Skeletal muscle satellite cell (primary cell): ENCODE measurements around the gene RECK.
"Not testable (repeated sequence)": the region's sequence is repeated elsewhere in the genome, so short reads cannot be mapped to it uniquely, and the experiment has no call there.

Experiments used
- H3K27me3 ChIP-seq: 2 replicates; pipeline ENCODE4 v1.7.0; 2013; ENCODE audit warnings: low read length; ENCODE audit not compliant: control insufficient read depth, insufficient read depth
- H3K36me3 ChIP-seq: 2 replicates; pipeline ENCODE4 v1.7.0; 2013; ENCODE audit warnings: mild to moderate bottlenecking, control low read depth, low read length; ENCODE audit not compliant: insufficient read depth
- H3K4me1 ChIP-seq: 2 replicates; pipeline ENCODE4 v1.7.0; 2013; ENCODE audit warnings: low read length; ENCODE audit not compliant: control insufficient read depth, insufficient read depth
- H3K4me2 ChIP-seq: 2 replicates; pipeline ENCODE4 v1.7.0; 2013; ENCODE audit warnings: mild to moderate bottlenecking, low read length
- H3K4me3 ChIP-seq: 2 replicates; pipeline ENCODE4 v1.7.0; 2013; ENCODE audit warnings: low read length
- H3K9ac ChIP-seq: 2 replicates; pipeline ENCODE4 v1.7.0; 2013; ENCODE audit warnings: mild to moderate bottlenecking, low read depth, low read length, moderate library complexity
- H3K9me3 ChIP-seq: replicated peaks from 2 replicates; pipeline ENCODE4 v1.7.0; 2013; ENCODE audit warnings: mild to moderate bottlenecking, control low read depth, low read length

The RECK gene

GRCh38 chr9:36120705-36121104 lies 84.0 kb downstream of the RECK start:
- H3K9ac ChIP-seq: no peak overlapping the region
- H3K4me1 ChIP-seq: no peaks in the 10 kb centered on the region
- peaks cover 71% of the 10 kb centered on the region for H3K36me3 ChIP-seq
- H3K4me3 ChIP-seq: no peak overlapping the region
- H3K4me2 ChIP-seq: no peak overlapping the region
- H3K9me3 ChIP-seq: no peaks in the 10 kb centered on the region
- H3K27me3 ChIP-seq: no peaks in the 10 kb centered on the region

GRCh38 chr9:36121971-36122370 lies 85.3 kb downstream of the RECK start:
- peaks cover 66% of the 10 kb centered on the region for H3K36me3 ChIP-seq
- no peaks in the 10 kb centered on the region for H3K9me3 ChIP-seq
- no peak overlapping the region for H3K4me2 ChIP-seq
- no peak overlapping the region for H3K9ac ChIP-seq
- no peak overlapping the region for H3K4me3 ChIP-seq
- H3K27me3 ChIP-seq: no peaks in the 10 kb centered on the region
- no peaks in the 10 kb centered on the region for H3K4me1 ChIP-seq

GRCh38 chr9:36123515-36123914 lies 86.8 kb downstream of the RECK start:
- Histone ChIP-seq H3K36me3 (peaks cover 56% of the 10 kb centered on the region), H3K9ac (no peak overlapping the region), H3K27me3 (no peaks in the 10 kb centered on the region), H3K9me3 (no peaks in the 10 kb centered on the region), H3K4me2 (no peak overlapping the region), H3K4me3 (no peak overlapping the region), H3K4me1 (no peaks in the 10 kb centered on the region)

- H3K4me1 ChIP-seq: no peaks in the 10 kb centered on the region
Observed at GRCh38 chr9:36125062-36125855, 88.5 kb downstream of the RECK start.

GRCh38 chr9:36126016-36126730 lies 89.5 kb downstream of the RECK start:
- H3K9me3 ChIP-seq: no peaks in the 10 kb centered on the region
- no peaks in the 10 kb centered on the region for H3K4me1 ChIP-seq
- H3K4me2 ChIP-seq: no peak overlapping the region
- no peak overlapping the region for H3K9ac ChIP-seq
- no peak overlapping the region for H3K4me3 ChIP-seq
- H3K27me3 ChIP-seq: no peaks in the 10 kb centered on the region
- peaks cover 36% of the 10 kb centered on the region for H3K36me3 ChIP-seq

More at GRCh38 chr9:36125062-36125855, 88.5 kb downstream of the RECK start:
- H3K36me3 ChIP-seq: peaks cover 45% of the 10 kb centered on the region
- no peak overlapping the region for H3K9ac ChIP-seq
- no peak overlapping the region for H3K4me2 ChIP-seq
- H3K9me3 ChIP-seq: no peaks in the 10 kb centered on the region
- no peaks in the 10 kb centered on the region for H3K27me3 ChIP-seq
- H3K4me3 ChIP-seq: no peak overlapping the region

DNA sequence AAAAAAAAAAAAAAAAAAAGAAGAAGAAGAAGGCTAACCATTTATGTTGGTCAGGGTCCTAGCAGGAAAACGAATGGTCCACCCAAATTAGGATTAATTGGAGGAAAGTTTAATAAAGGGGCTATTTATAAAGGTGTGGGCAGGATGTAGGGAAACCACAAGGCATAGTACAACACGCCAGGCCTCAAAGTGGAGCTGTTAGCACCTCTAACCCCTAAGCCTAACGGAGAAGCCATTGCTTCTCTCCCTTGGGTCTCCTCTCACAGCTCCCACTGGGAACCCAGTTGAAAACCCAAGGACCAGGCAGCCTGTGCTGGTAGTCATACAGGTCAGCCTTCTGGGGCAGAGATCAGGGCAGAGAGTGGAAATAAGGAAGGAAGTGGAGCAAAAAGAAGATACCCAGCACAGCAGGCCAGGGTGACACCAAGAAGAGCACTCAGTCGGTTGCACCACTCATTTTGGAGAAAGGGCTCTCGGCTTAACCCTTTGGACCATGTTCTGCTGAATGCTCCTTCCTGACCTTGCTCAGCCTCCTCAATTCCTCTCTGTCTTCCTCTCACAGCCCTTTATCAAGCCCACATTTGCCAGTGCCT lies 91.0 kb downstream of the RECK start:
- Histone ChIP-seq H3K4me2 (no peak overlapping the region), H3K9ac (no peak overlapping the region), H3K27me3 (no peaks in the 10 kb centered on the region), H3K9me3 (no peaks in the 10 kb centered on the region), H3K4me3 (no peak overlapping the region), H3K36me3 (peaks cover 22% of the 10 kb centered on the region), H3K4me1 (peaks cover 9% of the 10 kb centered on the region)

- peaks cover 16% of the 10 kb centered on the region for H3K36me3 ChIP-seq
- H3K4me2 ChIP-seq: no peak overlapping the region
- H3K27me3 ChIP-seq: no peaks in the 10 kb centered on the region
- peaks cover 10% of the 10 kb centered on the region for H3K4me1 ChIP-seq
- no peak overlapping the region for H3K9ac ChIP-seq
- no peaks in the 10 kb centered on the region for H3K9me3 ChIP-seq
- H3K4me3 ChIP-seq: no peak overlapping the region
Observed at GRCh38 chr9:36128349-36128748, 91.6 kb downstream of the RECK start.

DNA sequence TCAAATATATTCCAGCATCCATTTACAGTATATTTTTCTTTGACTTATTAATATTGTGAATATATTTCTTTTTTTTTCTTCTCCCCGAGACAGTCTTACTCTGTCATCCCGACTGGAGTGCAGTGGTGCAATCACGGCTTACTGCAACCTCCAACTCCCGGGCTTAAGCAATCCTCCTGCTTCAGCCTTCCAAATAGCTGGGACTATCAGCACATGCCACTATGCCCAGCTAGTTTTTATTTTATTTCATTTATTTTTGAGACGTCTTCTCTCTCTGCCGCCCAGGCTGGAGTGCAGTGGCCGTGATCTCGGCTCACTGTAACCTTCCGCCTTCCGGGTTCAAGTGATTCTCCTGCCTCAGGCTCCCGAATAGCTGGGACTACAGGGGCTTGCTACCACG lies 92.4 kb downstream of the RECK start:
- Histone ChIP-seq H3K4me3 (no peak overlapping the region), H3K4me1 (peaks cover 10% of the 10 kb centered on the region), H3K36me3 (peaks cover 13% of the 10 kb centered on the region), H3K4me2 (no peak overlapping the region), H3K9ac (no peak overlapping the region), H3K27me3 (no peaks in the 10 kb centered on the region), H3K9me3 (no peaks in the 10 kb centered on the region)

GRCh38 chr9:36131666-36132065 lies 95.0 kb downstream of the RECK start:
- H3K4me1 ChIP-seq: peaks cover 17% of the 10 kb centered on the region
- H3K27me3 ChIP-seq: not testable (repeated sequence)

DNA sequence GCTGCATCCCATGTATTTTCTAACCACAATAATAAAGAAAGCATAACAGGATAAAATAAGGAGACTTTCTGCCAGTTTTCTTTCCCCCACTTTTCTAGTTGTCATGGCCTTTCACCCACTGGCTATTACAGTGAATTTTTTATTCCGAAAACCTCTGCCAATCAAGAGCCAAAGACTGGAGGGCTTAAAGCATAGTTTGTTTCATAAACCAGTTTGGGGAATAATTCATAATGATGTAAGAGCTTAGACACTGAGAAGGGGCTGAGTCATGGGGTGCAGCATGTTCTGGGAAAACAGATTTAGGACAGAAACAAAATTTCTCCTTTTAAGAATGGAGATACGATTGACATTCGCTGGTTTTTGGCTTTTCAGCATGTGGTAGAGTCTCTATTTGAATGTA lies 95.4 kb downstream of the RECK start:
- H3K27me3 ChIP-seq: no peaks in the 10 kb centered on the region
- H3K9ac ChIP-seq: no peak overlapping the region
- H3K9me3 ChIP-seq: no peaks in the 10 kb centered on the region
- no peaks in the 10 kb centered on the region for H3K36me3 ChIP-seq
- H3K4me3 ChIP-seq: no peak overlapping the region
- peaks cover 17% of the 10 kb centered on the region for H3K4me1 ChIP-seq
- H3K4me2 ChIP-seq: peak overlapping the region; percentile 11

More at GRCh38 chr9:36131666-36132065, 95.0 kb downstream of the RECK start:
- not testable (repeated sequence) for H3K9me3 ChIP-seq, H3K4me3 ChIP-seq, H3K4me2 ChIP-seq, H3K9ac ChIP-seq, H3K36me3 ChIP-seq

DNA sequence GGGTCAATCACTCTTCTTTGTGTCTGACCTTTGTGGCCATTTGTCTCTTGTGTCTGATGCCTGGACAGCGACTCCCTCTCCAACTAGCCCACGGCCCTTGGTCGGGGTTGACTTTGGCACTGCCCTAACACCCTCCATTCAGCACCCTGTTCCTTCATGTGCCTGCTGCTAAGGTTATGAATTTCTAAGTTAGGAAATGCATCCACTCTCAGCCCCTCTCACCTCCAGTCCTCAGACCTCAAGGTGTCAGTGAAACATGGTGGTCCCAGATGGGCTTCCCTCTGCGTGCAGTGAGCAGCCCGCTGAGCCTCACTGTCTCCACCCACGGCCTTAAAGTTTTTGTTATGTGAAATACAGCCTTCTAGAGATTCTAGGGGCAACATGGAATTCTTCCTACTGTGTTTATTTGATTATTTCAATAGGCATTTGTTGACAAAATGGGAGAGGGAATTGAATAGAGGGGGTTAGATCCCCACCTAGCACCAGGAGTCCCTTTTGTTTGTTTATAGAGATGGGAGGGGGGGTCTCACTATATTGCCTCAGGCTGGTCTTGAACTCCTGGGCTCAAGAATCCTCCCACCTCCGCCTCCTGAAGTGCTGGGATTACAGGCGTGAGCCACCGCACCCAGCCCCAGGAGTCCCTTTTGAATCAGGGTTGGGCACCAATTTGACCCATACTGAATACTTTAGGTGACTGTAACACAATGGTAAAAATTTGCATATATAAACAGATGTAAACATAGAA lies 98.2 kb downstream of the RECK start:
- no peak overlapping the region for H3K4me3 ChIP-seq
- H3K4me1 ChIP-seq: peaks cover 27% of the 10 kb centered on the region
- H3K9ac ChIP-seq: no peak overlapping the region
- no peak overlapping the region for H3K4me2 ChIP-seq
- H3K9me3 ChIP-seq: no peaks in the 10 kb centered on the region
- H3K36me3 ChIP-seq: no peaks in the 10 kb centered on the region
- no peaks in the 10 kb centered on the region for H3K27me3 ChIP-seq
